Measurements from ENCODE around the gene TMPRSS15.

Gene TMPRSS15

GRCh38 chr21:18340387-18340942 lies 63.1 kb downstream of the TMPRSS15 start:
- DNase-seq = no peak

- no peak for DNase-seq
These were observed 67.8 kb downstream of the TMPRSS15 start for GRCh38 chr21:18335651-18336236.

GRCh38 chr21:18334066-18334465 lies 69.5 kb downstream of the TMPRSS15 start:
- no peak for DNase-seq

- no peak for DNase-seq
These were observed 85.4 kb downstream of the TMPRSS15 start for GRCh38 chr21:18318156-18318555.

GRCh38 chr21:18298228-18298627 lies 105.4 kb downstream of the TMPRSS15 start:
- DNase-seq = no peak

DNA sequence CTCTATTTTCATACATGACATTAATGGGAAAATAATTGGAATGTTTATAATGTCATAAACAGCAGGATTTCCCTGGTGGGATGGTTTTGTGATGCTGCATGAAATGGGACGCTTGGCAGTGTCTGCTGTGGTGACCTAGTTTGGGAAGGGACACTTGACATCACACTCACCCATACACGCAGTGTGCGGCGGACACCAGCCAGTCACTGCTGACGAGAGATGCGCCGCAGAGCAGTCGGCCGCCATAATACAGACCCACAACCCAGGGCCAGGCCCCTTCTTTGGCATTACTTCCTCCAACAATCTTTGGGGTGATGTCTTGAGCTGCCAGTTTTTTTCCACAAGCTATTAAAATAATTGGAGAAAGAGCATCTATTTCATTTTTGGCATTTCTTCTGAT lies 109.5 kb downstream of the TMPRSS15 start:
- no peak for DNase-seq

DNA sequence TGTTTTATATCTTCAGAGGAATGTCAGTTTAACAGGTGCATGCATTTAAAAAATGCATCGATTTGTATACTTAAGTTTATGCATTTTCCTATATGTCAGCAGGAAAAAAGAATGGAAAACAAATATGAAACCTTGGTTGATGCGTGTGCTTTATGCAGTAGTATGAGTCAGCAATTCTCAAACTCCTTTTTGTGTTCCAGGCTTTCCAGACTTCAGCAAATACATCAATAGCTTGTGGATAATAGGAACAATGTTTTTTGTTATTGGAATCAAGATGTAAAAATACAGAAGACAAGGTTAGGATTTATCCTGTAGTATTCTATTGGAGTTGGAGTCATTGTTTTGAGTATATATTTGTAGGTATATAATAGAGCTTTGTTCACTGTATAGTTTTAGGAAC lies 113.7 kb downstream of the TMPRSS15 start:
- no peak for DNase-seq

- no peak for DNase-seq
These were observed 118.2 kb downstream of the TMPRSS15 start for GRCh38 chr21:18285379-18285778.

DNA sequence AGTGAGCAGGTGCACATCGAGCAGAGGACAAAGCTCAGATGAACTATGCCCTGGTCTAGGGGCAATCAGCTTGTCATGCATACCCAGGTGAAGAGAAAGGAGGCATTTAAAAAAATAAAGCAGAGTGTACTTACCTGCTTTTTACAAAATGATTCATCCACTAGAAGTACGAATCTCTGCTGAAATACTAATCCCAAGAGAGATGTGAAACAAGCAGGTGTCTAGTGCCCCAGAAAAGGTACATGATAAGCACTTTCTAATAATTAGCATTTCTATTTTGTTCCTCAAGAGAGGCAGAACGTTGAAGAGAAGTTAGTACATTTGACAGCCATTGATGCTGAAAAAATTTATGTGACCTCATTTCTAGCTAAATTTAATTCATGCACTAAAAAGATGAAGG lies 127.8 kb downstream of the TMPRSS15 start:
- no peak for DNase-seq

- no peak for DNase-seq
These were observed 129.2 kb downstream of the TMPRSS15 start for GRCh38 chr21:18274370-18274769.

GRCh38 chr21:18273400-18273799 lies 130.2 kb downstream of the TMPRSS15 start:
- no peak for DNase-seq

DNA sequence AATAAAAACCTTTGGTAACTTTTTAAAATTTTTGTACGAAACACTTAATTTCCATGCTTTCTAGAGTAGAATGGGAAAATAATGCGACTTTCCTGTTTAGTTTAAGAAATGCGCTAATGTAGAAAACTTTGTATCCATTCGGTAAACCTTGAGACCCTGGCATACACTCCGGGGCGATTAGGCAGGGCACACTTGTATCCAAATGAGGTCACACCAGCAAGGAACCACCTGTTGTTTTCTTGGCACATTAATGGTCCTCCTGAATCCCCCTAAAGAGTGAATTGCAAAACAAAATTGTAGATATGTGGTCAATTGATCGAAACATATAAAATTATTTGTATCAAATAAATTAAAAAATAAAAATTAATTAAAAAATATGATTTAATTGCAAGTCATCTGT lies 133.7 kb downstream of the TMPRSS15 start:
- no peak for DNase-seq

- no peak for DNase-seq
These were observed 134.7 kb downstream of the TMPRSS15 start for GRCh38 chr21:18268906-18269305.

DNA sequence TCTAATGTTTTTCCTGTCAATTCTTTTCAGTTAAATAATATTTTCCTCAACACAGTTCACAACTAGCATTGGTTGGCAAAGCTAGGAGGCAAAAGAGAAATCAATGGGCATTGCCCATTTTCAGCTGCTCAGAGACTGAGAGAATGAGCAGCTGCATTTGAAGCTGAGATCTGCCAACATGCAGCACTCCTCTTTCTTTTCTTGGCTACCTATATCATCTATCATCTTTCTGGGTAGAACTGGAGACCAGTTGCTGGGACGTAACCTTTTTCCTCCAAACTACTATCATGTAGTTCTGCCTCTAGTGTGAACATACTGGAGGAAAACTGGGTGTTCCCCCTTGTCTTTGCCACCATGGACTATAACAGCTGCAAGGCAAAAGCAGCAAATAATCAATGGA lies 136.1 kb downstream of the TMPRSS15 start:
- no peak for DNase-seq

GRCh38 chr21:18265944-18266343 lies 137.6 kb downstream of the TMPRSS15 start:
- DNase-seq = no peak

DNA sequence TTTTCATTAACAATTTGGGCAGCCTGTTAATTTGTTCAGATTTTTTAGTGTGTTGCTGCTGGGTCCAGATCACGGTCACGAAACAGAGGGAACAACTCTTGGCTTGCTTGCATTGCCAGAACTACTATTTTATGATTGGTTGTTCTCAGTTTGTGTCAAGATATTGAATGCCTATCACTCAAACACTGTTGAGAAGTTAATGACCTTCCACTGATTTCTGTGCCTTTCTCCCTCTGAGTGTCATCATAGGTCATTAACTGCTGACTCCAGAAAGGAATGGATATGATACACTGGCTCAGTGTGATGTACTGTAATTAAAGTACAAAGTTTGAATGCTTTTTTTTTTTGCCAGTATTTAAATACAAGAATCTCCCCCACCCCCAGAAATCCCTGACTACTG lies 149.8 kb downstream of the TMPRSS15 start:
- DNase-seq = no peak

GRCh38 chr21:18253221-18253620 lies 150.4 kb downstream of the TMPRSS15 start:
- no peak for DNase-seq

- DNase-seq = no peak
These were observed 150.9 kb downstream of the TMPRSS15 start for GRCh38 chr21:18252680-18253079.

GRCh38 chr21:18252256-18252655 lies 151.3 kb downstream of the TMPRSS15 start:
- DNase-seq = no peak

DNA sequence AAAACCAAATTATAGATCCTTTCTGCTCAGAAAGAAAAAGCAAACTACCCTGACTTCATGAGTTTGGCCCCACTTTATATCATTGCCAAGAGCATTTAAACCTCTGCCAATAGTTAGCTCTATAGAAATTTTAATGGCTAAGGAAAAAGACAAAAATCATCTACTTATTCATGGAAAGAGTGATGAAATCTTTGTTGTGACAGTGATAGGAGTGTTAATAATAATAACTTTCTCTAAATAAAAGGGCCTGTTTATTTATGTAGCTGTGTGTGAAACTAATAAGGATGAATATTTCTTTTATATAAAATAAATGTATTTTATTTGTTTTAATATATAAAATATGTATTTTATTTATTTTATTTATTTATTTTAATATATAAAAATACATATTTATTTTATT lies 152.5 kb downstream of the TMPRSS15 start:
- no peak for DNase-seq

GRCh38 chr21:18249672-18250071 lies 153.9 kb downstream of the TMPRSS15 start:
- DNase-seq = no peak

- no peak for DNase-seq
These were observed 155.4 kb downstream of the TMPRSS15 start for GRCh38 chr21:18248171-18248570.

DNA sequence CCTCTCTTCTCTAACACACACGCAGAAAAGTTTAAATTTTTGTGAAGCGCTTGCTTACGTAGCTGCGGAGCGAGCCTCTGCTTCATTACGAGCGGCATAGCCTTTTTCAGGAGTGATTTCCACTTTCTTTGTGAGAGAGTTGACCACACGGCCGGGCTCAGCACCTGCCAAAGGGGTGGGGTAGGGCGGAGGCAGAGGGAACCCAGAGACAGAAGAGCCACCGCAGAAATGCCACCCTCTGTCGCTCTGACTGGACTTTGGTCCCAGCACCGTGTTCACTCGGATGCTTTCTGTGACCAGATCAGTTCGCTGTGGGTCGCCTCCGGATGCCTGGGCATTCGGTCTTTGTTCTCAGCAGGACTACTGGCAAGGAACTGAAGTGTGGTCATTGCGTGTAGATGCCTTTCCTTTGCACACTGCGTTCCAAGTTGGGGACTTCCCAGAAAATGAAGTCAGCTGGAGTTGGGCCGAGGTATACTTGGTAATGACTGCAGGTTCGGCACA lies 158.1 kb downstream of the TMPRSS15 start:
- no peak for DNase-seq

- no peak for DNase-seq
These were observed 158.7 kb downstream of the TMPRSS15 start, which contains the start of gene CHODL for GRCh38 chr21:18244671-18245463. TSS of gene CHODL (plus strand) at chr21:18244833. CDS start at chr21:18245224, 391 bp downstream.

Data from cortex of kidney (tissue), 1 donor.